ENCODE data around the gene DXO.
"Not testable (repeated sequence)": the region's sequence is repeated elsewhere in the genome, so short reads cannot be mapped to it uniquely, and the experiment has no call there.

- TF ChIP-seq YY1 (IDR thresholded peaks at IDR 0.05; ENCODE audit: insufficient read depth, insufficient read length); ZNF274 (IDR thresholded peaks at IDR 0.05; ENCODE audit: low read depth, low read length): not testable (repeated sequence)
These were observed 31.4 kb upstream of the DXO start for GRCh38 chr6:32003301-32003700.

All from NT2/D1 (cell line).